Brain pericyte (primary cell): ENCODE results near the gene AGAP2.

Experiments
- DNase-seq: peaks from one replicate; pipeline ENCODE4 v3.0.0-alpha.2; 2012; ENCODE audit warnings: low read depth, low spot score

AGAP2 gene

DNA sequence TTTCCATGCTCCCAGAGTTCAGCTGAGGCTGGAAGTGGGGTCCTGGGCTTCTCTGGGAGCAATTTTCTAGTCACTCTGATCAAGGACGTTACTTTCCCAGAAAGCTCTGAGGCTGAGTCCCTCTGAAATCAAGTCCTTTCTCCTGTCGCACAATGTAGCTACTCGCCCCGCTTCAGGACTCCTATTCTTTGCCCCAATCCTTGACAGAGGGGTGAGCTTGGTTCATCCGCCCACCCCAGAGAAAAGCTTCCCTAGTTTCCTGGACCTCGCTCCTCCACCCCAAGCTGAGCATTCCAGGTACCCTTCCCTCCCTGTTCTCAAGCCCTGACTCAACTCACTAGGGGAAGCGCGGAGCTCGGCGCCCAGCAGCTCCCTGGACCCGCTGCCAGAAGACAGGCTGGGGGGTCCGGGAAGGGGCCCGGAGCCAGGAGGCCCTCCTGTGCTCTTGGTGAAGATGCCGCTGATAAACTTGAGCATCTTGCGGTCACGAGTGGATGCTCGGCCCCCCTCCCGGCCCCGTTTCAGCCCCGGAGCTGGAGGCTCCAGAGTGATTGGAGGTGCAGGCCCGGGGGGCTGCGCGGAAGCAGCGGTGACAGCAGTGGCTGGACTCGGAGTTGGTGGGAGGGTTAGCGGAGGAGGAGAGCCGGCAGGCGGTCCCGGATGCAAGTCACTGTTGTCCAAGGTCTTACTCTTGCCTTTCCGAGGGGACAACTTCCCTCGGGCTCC, 1.6 kb downstream of the AGAP2 start:
- no peak for DNase-seq

DNA sequence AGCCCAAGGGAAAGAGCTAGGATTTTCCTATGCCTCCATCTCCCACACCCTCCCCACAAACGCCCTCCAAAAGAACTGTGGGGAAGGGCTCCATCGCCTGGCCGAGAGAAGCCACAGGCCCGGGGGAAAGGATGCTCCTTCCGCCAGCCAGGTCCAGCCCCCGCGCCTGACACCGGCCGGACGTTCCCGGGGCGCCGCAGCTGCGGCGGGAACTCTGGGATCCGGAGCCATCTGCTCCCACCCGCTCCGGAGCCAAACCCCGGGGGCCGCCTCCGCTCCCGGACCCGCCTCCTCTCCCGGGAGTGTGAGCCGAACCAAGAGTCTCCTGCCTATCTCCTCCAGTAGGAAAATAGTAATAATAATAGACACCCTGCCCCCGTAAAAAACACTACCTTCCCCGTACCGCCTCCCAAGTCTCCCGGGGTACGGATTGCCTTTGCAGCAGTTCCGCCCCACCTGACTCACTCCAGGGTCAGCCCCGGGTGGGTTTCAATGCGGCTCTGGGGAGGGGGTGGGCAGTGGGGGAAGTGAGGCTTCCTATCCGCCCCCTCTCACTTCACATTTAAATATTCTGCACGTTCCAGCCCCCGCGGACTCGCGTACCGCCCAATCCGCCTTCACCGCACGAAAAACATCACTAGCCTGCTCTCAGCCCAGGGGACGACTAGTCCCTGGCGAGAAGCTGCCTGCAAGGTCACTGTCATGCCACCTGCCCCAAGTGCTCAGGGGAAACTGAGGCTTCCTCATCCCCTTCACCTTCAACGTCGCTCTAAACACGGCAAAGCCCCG, 2.4 kb downstream of the AGAP2 start:
- no peak for DNase-seq

DNA sequence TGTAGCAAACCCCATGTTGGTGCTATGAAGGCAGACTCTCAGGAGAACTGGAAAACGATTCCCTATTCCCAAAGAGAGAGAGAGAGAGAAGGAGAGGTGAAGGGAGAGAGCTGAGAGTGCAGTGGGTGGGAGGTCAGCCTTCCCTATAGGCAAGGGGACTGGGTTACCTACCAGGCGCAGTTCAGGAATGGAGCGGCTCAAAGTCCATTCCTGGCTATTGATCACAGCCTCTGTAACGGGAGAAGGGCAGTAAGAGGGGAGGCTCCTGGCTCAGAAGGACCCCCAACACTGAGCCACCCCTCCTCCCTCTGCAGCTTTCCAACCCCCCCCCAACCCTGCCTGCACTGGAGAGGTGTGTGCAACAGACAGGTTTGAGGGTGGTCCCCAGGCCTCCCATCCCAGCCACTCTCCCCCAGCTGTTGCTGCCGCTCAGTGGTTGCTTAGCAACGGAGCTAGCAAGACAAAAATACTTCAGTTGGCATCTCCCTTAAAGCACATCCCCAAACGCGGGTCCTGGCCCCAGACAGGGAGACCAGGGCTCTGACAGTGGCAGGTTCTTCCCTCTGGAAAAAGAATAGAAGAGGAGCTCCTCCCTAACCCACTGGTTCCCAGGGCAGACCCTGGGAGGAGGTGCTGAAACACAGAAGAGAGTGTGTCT, 3.2 kb downstream of the AGAP2 start:
- no peak for DNase-seq

DNA sequence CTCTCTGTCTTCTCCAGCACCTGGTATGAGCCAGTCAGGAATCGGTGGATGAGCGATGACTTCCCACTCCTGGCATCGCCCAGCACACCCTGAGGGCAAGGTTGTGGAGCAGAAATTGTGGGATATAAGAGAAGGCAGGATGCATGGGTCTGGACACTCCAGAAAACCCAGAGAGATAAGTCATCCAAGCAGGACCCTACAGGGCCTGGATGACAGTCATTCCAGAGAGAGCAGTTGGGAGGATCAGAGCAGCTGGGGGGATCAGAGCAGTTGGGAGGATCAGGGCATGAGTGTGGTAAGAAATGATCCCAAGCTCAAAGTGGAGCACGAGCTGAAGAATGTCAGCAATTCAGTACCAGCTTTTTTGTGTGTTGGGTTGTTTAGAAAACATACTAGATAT, 4.0 kb downstream of the AGAP2 start:
- DNase-seq = no peak

DNA sequence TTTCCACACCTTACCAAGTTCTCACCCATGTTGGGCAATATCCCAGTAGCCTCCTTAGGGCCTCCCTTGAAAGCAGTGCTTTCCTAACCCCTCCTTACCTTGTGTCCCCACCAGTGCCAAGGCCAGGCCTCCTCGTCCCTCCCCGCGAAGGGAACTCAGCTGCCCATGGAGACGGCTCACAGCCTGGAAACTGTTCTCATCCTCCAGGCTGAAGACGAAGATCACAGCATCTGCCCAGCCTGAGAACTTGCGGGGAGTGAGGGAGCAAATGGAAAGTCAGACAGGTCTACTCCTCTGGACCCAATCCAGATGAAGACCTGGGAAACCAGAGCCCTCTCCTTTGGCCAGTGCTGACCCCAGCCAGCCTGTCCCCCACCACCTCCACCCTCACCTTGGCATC, 4.6 kb downstream of the AGAP2 start:
- no peak for DNase-seq

DNA sequence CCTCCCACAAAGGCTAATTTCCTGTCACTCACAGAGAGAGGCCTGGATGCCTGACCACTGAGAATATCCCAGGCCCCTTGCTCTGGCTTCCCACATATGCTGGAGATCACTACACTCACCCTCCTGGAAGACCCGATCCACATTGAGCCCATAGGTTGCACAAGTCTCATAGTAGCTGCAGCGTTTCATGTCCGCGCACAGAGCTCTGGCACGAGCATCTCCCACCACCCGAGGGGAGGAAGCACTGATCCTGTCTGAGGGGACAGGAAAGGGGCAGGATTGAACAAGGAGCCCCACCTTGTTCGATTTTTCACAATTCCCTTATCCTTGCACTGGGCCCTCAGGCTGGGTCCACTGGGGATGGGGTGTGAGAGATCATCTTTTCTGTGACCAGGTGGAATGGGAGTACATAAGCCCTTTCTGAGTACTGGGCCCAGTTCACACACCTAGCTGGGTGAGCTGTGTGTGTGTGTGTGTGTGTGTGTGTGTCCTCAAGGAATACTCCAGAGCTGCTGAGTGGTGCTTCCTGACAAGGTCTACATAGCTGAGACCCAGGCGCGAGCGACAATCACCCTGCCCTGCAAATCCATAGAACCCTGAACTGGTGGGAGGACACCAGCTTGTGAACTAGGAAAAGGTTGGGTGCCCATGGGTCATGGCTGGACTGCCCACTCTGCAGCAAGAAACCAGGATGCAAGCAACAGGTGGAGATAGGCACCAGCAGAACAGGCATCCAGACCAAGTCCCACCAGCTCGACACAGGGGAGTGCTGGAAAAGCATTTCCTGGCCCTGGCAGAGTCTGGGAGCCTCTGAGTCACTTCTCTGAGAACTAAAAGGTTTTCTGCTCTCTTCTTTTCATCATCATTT, 5.6 kb downstream of the AGAP2 start:
- DNase-seq = no peak

DNA sequence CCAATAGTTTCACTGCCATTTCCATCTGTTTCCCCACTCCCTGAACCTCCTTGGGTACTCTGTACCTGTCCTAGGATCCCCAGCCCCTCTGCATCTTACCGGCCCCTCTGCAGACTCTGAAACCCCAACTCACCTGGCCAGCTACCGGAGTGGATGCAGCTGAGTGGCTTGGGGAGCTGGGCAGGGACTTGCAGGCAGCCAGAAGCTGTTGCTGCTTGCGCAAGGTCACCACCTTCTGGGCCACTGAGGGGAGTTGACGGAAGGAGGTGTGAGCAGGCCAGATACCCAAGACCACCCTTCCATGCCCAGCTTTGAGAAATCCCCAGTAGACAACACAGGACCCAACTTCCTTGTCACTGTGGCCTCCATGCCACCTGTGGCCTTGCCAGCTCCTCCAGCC, 6.3 kb downstream of the AGAP2 start:
- DNase-seq = no peak

DNA sequence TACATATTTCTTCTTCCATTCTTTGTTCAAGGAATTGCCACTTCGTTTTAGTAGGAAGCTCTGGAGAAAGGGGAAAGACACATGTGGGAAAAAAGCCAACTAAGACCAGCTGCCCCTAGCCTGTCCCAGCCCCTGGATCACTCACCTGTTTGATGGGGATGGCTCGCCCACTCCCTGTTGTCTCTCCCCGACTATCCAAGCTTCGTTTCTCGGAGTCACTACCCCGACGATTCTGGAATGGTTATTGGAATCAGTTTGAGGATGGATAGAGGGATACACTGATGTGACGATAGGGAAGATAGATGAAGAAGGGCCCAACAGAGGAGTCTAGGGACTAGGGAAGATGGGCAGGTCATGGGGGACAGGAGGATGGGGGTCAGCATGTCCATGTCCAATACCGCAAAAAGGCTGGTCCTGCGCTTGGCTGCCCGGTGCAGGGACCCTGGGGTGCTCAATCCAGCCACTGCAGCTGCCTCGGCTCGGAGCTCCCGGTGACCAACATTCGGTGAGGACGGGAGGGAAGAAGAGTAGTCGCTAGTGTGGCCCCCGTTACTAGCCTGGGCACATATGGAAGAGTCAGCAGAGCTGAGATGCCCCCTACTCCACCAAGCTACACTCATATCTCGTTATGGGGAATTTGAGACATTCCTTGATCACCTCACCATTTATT, 7.0 kb downstream of the AGAP2 start:
- DNase-seq = no peak

DNA sequence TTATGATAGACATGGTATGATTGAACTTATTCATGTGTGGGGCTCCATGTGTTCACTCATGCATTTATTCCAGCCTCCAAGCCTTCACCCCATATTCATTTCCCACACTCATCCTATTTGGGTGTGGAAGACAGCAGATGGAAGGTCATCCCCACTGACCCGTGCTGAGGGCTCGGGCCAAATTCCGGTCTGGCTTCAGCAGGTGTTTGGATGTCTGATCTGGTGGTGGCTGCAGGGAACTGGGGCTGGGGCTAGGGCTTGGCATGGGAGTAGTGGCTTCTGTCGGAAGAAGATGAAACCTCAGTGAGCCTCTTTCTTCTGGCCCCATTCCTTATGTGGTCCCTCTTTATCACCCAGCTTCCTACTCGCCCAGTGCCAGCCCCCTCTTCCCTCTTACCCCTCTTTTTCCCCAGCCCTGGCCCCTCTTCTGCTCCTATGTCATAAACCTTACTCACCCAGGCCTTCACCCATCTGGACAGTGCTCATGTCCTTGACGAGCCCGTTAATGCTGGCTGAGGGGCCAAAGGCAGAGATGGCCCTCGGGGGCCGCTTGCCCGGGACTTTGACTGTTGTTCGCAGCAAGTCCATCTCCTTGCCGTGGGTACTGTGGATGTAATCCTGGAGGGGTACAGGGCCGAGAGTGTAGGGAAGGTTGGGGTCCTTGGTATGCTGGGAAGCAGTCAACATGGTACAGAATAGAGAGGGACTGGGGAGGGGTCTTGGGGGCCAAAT, 8.0 kb downstream of the AGAP2 start:
- DNase-seq = no peak

DNA sequence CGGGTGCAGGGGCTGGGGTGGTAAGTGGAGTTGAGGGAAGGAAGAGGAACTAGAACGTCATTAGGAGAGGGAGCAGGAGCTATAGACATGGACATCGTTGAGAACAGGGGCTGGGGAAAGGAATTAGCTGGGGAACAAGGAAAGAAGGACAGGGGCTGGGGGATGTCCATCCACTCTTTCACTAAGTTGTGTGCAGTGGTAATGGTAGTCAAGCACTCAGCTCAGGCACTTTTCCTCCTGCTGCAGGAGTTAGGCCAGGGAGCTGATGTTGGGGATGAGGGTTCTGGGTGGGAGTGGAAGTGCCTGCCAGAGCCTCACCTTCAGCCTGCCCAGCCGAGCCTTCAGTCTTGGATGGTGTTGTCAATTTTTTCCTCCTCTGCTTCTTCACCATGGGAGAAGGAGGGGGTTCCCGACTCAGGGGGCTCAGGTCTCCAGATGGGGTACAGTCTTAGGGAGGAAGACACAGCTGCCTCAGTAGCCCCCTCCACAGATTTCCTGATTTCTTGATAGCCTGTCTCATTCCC, 9.2 kb downstream of the AGAP2 start:
- no peak for DNase-seq

DNA sequence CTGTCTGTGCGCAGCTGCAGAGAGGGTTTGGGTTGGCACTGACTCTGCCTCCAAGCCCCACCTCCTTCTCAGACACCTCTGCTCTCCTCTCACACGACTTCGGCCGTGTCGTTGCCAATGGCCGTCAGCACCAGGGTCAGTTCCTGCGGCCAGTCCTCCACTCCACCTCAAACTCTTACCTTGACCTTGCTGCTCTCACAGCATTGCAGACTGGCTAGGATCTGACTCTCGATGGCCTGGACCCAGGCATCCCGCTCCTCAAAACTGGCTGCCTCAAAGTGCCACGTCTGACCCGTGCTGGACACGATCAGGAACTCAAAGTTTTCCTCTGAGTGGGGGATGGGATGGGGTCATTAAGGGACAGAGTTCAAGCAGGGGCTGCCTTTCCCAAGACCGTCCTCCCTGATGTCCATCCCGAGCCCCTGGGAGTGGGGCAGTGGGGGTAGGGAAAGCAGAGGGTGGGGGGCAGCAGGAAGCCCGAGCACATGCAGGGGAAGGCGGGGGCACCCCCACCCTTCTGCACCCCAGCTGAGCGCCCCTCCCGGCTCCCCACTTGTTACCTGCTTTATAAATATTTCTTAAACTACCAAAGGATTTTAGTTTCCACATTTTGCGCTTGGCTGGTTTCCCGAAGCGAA, 10.7 kb downstream of the AGAP2 start:
- no peak for DNase-seq

DNA sequence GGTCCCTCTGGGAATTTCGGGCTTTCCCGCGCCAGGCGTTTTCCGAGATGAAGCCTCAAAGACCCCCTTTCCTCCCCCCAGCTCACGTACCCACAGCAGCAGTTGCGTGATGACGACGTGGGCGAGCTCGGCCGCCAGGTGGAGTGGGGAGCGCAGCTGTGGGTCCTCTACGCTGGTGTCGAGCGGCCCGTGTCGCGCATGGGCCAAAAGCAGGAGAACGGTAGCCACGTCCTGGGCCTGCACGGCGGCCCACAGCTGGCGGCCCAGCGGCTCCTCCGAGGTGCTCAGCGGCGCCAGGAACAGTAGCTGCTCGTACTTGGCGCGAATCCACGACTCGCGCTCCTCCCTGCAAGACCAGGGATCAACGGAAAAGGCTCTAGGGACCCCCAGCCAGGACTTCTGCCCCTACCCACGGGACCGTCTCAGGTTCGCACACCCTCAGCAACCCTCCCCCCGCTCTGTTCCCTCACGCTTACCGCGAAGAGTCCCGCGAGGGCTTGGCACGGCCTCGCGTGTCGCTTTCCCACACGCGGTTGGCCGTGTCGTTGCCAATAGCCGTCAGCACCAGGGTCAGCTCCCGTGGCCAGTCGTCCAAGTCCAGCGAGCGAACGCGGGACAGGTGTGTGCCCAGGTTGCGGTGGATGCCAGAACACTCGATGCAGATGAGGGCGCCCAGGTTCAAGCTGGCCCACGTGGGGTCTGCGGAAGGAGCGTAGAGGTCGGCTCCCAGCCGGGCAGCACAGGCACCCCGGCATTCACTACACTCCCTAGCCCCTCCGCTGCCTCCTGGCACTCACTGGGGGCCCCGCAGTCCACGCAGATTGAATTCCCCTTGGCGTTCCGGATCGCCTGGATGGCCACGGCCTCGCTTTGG, 11.4 kb downstream of the AGAP2 start:
- no peak for DNase-seq

DNA sequence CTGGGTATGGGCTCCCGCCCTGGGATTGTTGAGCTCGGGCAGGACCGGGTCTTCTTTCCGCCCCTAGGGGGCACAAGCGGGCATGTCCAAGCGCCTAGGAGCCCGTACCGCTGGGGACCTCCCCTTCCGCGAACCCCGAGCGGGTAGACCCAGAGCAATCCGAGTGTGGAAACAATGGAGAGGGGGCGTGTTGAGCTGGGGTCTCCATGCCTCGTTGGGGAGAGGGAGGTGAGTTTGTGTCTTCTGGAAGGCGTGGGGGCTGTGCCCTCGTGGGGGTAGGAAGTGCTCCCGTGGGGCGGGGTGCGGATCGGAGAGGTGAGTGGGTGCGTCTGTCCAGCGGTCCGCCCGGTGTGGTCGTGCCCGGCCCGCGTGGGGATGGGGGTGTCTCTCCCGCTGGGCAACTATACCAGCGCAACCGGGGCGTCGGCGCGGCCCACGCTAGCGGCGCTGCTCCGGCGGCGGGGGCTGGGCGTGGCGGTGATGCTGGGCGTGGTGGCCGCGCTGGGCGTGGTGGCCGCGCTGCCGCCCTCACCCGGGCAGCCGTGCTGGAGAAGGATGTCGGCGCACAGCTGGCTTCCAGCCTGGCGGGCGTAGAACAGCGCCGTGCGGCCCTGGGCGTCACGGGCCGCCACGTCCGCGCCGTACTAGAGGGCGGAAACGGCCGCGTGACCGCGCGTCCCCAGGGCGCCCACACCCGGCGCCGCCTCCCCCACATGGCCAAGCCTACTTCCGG, 12.2 kb downstream of the AGAP2 start:
- DNase-seq = no peak

DNA sequence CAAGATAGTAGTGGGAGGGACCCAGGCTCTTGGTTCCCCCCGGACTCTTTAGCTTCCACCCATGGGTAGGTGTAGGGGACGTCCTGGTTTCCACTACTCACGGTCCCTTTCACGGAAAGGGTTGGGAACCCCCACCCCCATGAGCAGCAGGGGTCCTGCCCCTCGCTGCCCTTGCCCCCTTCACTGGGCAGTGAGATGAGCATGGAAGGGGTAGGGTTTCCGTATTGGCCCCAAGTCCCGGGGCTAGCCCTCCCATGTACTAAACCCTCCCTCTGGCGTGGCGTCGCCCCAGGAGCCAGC, 12.7 kb downstream of the AGAP2 start:
- DNase-seq = no peak

DNA sequence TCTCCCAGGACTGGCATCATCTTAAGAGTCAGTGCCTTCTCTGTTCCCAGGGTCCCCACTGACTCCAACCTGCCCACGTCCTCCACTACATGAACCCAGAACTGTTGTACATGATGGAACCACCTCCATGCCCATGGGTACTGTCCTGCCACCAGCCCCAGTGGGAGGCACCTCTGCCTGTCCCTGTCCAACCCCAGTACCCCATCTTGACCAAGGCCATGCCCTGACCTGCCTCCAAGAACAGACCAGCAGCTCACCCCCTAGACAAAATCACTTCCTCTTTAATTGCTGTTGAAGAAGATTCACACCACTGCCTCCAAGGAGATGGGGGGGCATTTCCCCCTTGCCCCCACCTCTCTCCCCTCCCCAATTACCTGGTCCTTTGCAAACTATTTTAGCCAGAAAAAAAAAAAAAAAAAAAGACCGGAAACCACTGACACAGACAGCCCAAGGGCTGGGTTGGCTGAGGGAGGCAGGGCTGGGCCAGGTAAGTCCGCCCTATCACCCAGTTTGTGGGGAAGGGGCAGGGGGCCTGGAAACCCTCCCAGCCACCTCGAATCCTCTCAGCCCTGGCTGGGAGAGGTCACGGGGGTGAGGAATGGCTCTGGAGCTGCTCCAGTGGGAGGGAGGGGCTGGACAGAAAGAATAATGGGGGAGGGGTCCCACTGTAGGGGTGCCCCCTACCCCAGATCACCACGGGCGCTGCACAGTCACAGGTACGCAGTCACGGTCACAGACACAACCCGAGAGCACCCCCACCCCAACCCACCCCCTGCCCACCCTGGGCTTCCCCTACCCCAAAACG, 13.4 kb downstream of the AGAP2 start:
- no peak for DNase-seq

DNA sequence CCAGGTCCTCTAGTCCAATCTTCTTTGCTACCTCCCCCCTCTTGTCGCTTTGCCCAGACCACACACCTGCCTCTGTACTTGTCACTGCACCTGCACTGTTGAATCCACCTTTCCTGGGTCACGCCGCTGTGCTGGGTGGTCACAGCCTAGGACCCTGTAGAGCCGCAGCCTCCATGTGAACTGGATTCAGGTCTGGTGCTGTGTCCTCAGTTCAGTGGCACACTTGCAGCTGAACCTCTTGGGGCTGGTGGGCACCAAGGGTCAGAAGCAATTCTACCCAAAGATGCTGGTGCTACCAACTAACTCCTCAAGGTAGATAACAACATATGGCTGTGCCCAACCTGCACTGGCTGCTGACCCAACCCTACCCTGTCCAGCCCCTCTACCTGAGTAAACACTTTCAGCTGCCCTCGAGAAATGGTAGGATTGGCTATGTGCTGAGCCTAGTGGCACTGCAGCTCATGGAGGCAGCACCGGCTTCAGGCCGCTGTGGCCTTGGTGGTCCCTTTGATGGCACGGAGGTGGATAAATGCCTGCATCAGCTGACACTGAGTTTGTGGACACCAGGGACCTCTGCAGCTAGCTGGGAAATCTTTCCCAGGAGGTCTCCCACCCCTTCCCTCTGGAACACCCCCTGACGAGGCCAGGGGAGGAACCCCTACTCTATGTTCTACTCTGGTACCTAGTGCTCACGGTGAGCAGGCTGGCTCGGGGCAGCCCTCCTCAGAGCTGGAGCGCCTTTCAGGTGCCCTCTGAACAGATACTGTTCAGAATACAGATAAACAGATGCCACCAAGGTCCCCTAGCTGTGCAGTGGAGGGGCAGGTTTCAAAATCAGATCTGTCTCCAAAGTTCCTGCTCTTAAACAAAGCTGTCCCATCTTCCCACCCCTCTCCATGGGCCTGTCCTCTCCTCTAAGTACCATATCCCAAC, 14.3 kb downstream of the AGAP2 start:
- no peak for DNase-seq

DNA sequence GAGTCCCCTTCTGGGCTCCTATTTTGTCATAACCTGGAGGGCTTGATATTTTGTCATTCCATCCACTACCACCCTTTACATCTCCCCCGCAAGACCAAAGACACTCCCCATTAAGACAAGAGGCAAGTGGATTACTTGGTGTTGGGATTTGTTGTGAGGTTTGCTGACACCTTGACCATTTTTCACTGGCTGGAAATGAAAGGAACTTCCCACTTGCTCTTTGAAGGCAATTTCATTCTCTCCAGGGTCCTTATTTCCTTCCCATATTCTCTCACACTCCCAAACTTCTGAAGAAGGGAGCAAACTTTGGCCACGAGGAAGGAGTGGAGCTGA, 14.9 kb downstream of the AGAP2 start:
- DNase-seq = no peak
